ENCODE measurements around the gene DPF3. TPM values are rescaled to one million over a fixed set of nuclear protein-coding genes. Genes with fewer than 3 reads are reported as not detected.

The DPF3 gene
- total and polyA plus RNA-seq, 9 of the 15 experiments (the other 6 are each of a cell fraction or from before 2014, with no cell fraction given) = 0.21 to 4.9 (median 1.2) TPM

- TF ChIP-seq ID3 (CRISPR knock-in tag; IDR thresholded peaks at IDR 0.05) (no peak), ID3 (tag; IDR thresholded peaks at IDR 0.05) (no peak), KLF13 (tag; IDR thresholded peaks at IDR 0.05; ENCODE audit: borderline replicate concordance, low read depth) (no peak), RBBP5 (IDR thresholded peaks at IDR 0.05; ENCODE audit: borderline replicate concordance, insufficient read depth, low read length, poor library complexity, severe bottlenecking) (no peak), NRF1 (conservative IDR thresholded peaks at IDR 0.05 in 1 of 2, IDR thresholded peaks at IDR 0.05 in 1 of 2) (no peak), KLF10 (CRISPR knock-in tag; IDR thresholded peaks at IDR 0.05) (no peak), PURB (CRISPR knock-in tag; IDR thresholded peaks at IDR 0.05; ENCODE audit: low read depth) (no peak), BMI1 (IDR thresholded peaks at IDR 0.05; ENCODE audit: low read length) (no peak), CBFA2T3 (IDR thresholded peaks at IDR 0.05) (peak; percentile 81), TCF3 (CRISPR knock-in tag; IDR thresholded peaks at IDR 0.05) (peak; percentile 85), YBX1 (IDR thresholded peaks at IDR 0.05) (no peak), DDX20 (tag; IDR thresholded peaks at IDR 0.05; ENCODE audit: low read depth) (no peak), LCOR (CRISPR knock-in tag; IDR thresholded peaks at IDR 0.05) (no peak)
- TF ChIP-seq, protein P1, sequence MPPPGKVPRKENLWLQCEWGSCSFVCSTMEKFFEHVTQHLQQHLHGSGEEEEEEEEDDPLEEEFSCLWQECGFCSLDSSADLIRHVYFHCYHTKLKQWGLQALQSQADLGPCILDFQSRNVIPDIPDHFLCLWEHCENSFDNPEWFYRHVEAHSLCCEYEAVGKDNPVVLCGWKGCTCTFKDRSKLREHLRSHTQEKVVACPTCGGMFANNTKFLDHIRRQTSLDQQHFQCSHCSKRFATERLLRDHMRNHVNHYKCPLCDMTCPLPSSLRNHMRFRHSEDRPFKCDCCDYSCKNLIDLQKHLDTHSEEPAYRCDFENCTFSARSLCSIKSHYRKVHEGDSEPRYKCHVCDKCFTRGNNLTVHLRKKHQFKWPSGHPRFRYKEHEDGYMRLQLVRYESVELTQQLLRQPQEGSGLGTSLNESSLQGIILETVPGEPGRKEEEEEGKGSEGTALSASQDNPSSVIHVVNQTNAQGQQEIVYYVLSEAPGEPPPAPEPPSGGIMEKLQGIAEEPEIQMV (tag; conservative IDR thresholded peaks at IDR 0.05; ENCODE audit: low read depth) = no peak
- TF ChIP-seq, protein P2, sequence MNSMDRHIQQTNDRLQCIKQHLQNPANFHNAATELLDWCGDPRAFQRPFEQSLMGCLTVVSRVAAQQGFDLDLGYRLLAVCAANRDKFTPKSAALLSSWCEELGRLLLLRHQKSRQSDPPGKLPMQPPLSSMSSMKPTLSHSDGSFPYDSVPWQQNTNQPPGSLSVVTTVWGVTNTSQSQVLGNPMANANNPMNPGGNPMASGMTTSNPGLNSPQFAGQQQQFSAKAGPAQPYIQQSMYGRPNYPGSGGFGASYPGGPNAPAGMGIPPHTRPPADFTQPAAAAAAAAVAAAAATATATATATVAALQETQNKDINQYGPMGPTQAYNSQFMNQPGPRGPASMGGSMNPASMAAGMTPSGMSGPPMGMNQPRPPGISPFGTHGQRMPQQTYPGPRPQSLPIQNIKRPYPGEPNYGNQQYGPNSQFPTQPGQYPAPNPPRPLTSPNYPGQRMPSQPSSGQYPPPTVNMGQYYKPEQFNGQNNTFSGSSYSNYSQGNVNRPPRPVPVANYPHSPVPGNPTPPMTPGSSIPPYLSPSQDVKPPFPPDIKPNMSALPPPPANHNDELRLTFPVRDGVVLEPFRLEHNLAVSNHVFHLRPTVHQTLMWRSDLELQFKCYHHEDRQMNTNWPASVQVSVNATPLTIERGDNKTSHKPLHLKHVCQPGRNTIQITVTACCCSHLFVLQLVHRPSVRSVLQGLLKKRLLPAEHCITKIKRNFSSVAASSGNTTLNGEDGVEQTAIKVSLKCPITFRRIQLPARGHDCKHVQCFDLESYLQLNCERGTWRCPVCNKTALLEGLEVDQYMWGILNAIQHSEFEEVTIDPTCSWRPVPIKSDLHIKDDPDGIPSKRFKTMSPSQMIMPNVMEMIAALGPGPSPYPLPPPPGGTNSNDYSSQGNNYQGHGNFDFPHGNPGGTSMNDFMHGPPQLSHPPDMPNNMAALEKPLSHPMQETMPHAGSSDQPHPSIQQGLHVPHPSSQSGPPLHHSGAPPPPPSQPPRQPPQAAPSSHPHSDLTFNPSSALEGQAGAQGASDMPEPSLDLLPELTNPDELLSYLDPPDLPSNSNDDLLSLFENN (IDR thresholded peaks at IDR 0.05; ENCODE audit: low read depth in 2 of 2, low read length in 2 of 2) = no peak
- TF ChIP-seq, protein P3, sequence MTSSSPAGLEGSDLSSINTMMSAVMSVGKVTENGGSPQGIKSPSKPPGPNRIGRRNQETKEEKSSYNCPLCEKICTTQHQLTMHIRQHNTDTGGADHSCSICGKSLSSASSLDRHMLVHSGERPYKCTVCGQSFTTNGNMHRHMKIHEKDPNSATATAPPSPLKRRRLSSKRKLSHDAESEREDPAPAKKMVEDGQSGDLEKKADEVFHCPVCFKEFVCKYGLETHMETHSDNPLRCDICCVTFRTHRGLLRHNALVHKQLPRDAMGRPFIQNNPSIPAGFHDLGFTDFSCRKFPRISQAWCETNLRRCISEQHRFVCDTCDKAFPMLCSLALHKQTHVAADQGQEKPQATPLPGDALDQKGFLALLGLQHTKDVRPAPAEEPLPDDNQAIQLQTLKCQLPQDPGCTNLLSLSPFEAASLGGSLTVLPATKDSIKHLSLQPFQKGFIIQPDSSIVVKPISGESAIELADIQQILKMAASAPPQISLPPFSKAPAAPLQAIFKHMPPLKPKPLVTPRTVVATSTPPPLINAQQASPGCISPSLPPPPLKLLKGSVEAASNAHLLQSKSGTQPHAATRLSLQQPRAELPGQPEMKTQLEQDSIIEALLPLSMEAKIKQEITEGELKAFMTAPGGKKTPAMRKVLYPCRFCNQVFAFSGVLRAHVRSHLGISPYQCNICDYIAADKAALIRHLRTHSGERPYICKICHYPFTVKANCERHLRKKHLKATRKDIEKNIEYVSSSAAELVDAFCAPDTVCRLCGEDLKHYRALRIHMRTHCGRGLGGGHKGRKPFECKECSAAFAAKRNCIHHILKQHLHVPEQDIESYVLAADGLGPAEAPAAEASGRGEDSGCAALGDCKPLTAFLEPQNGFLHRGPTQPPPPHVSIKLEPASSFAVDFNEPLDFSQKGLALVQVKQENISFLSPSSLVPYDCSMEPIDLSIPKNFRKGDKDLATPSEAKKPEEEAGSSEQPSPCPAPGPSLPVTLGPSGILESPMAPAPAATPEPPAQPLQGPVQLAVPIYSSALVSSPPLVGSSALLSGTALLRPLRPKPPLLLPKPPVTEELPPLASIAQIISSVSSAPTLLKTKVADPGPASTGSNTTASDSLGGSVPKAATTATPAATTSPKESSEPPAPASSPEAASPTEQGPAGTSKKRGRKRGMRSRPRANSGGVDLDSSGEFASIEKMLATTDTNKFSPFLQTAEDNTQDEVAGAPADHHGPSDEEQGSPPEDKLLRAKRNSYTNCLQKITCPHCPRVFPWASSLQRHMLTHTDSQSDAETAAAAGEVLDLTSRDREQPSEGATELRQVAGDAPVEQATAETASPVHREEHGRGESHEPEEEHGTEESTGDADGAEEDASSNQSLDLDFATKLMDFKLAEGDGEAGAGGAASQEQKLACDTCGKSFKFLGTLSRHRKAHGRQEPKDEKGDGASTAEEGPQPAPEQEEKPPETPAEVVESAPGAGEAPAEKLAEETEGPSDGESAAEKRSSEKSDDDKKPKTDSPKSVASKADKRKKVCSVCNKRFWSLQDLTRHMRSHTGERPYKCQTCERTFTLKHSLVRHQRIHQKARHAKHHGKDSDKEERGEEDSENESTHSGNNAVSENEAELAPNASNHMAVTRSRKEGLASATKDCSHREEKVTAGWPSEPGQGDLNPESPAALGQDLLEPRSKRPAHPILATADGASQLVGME (CRISPR knock-in tag; IDR thresholded peaks at IDR 0.05) = no peak
Measured at GRCh38 chr14:72599579-72600470, 294.1 kb downstream of the DPF3 start (continued).

All from K562 (cell line).